Measurements from ENCODE around the gene KRTAP29-1. TPM values are rescaled to one million over a fixed set of nuclear protein-coding genes. Genes with fewer than 3 reads are reported as not detected.

The KRTAP29-1 gene
- polyA plus RNA-seq, 3 donors = not detected

DNA sequence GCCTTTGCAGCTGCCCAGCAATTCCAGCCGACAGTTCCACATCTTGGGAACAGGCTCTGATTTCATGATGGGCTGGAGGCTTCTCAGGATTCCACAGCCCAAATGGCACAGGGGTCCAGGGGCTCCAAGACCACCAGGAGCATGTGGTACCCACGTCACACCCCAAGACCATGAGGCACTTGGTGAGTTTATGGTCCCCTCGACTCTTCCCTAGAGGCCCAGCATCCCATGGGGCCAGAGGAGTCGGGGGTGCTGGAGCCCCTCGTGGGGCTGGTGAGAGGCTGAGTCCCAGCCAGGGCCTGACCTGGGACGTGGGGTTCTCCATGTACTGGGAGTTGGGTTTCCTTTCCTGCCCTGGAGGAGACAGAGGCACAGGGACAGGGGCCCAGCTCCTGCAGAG lies 23.0 kb upstream of the KRTAP29-1 start:
- Mint-ChIP-seq H3K27ac (no peak overlapping the region), H3K4me1 (peaks cover 10% of the 10 kb centered on the region), H3K27me3 (ENCODE audit: low read depth in 3 of 3) (peaks cover 0 to 4% (median 0%) of the 10 kb centered on the region in 3 donors), H3K9me3 (peaks cover 0 to 4% (median 3%) of the 10 kb centered on the region in 7 donors), H3K36me3 (no peaks in the 10 kb centered on the region), H3K4me3 (no peak overlapping the region)
- 94% methylated on average over 5 of the region's 6 CpGs for WGBS (ENCODE audit: insufficient coverage)
- Histone ChIP-seq H3K27ac (ENCODE audit: low read depth in 1 of 2, low read length in 2 of 2) (no peak overlapping the region), H2AFZ (ENCODE audit: insufficient read depth, low read depth, low read length, poor library complexity, severe bottlenecking) (no peak overlapping the region), H3K79me2 (ENCODE audit: insufficient read depth, low read length) (no peaks in the 10 kb centered on the region), H3K4me1 (ENCODE audit: control insufficient read depth in 1 of 2, insufficient read depth in 2 of 2, low read length in 2 of 2) (peaks cover 0 to 7% of the 10 kb centered on the region in 2 donors), H3K36me3 (replicated peaks in 1 of 2; ENCODE audit: control insufficient read depth in 1 of 2, insufficient read depth in 2 of 2, low read length in 2 of 2) (no peaks in the 10 kb centered on the region), H3K9me3 (replicated peaks in 1 of 2; ENCODE audit: control insufficient read depth in 1 of 2, insufficient read depth in 1 of 2, low read length in 2 of 2) (peaks cover 0 to 2% of the 10 kb centered on the region in 2 donors), H3K4me3 (replicated peaks in 1 of 3; ENCODE audit: low read depth in 2 of 3, low read length in 3 of 3) (no peak overlapping the region), H3K4me2 (replicated peaks; ENCODE audit: extremely low read depth, low read length, poor library complexity, severe bottlenecking) (no peak overlapping the region), H4K20me1 (ENCODE audit: insufficient read depth, low read length) (no peaks in the 10 kb centered on the region), H3K27me3 (ENCODE audit: control insufficient read depth in 2 of 2, insufficient read depth in 2 of 2, low read length in 2 of 2) (no peaks in the 10 kb centered on the region), H3K9ac (ENCODE audit: insufficient read depth, low read length, poor library complexity, severe bottlenecking) (no peak overlapping the region)
- no peak for DNase-seq
- TF ChIP-seq, protein P1, sequence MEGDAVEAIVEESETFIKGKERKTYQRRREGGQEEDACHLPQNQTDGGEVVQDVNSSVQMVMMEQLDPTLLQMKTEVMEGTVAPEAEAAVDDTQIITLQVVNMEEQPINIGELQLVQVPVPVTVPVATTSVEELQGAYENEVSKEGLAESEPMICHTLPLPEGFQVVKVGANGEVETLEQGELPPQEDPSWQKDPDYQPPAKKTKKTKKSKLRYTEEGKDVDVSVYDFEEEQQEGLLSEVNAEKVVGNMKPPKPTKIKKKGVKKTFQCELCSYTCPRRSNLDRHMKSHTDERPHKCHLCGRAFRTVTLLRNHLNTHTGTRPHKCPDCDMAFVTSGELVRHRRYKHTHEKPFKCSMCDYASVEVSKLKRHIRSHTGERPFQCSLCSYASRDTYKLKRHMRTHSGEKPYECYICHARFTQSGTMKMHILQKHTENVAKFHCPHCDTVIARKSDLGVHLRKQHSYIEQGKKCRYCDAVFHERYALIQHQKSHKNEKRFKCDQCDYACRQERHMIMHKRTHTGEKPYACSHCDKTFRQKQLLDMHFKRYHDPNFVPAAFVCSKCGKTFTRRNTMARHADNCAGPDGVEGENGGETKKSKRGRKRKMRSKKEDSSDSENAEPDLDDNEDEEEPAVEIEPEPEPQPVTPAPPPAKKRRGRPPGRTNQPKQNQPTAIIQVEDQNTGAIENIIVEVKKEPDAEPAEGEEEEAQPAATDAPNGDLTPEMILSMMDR (IDR thresholded peaks at IDR 0.05) = no peak
- intact Hi-C loops (cut with micrococcal nuclease) = loop anchor here in 1 of 2 donors (10.0 kb wide), 1 partner anchor 421 kb away; no protein-coding TSS in a partner anchor

DNA sequence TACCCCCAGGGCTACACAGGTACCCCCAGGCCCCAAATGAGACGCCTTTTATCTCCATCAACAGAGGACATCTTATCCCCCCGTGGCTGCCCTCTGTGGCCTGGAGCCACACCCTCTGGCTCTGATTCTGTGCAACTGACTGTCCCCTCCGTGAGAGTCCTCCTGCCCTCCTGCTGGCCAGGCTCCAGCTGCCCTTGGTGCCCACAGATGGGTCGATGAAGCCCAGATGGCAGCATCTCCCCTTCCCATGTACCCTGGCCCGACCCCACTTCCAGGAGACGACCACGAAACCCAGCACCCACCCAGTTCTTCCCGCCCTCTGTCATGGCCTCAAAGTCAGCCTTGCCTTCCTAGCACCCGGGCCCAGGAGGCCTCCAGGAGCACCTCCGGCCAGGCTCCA lies 22.5 kb upstream of the KRTAP29-1 start:
- Histone ChIP-seq H3K27me3 (ENCODE audit: control insufficient read depth in 2 of 2, insufficient read depth in 2 of 2, low read length in 2 of 2) (no peaks in the 10 kb centered on the region), H4K20me1 (ENCODE audit: insufficient read depth, low read length) (no peaks in the 10 kb centered on the region), H3K9ac (ENCODE audit: insufficient read depth, low read length, poor library complexity, severe bottlenecking) (no peak overlapping the region), H3K4me2 (replicated peaks; ENCODE audit: extremely low read depth, low read length, poor library complexity, severe bottlenecking) (no peak overlapping the region), H3K4me3 (replicated peaks in 1 of 3; ENCODE audit: low read depth in 2 of 3, low read length in 3 of 3) (no peak overlapping the region), H3K36me3 (replicated peaks in 1 of 2; ENCODE audit: control insufficient read depth in 1 of 2, insufficient read depth in 2 of 2, low read length in 2 of 2) (no peaks in the 10 kb centered on the region), H3K9me3 (replicated peaks in 1 of 2; ENCODE audit: control insufficient read depth in 1 of 2, insufficient read depth in 1 of 2, low read length in 2 of 2) (peaks cover 0 to 2% of the 10 kb centered on the region in 2 donors), H3K79me2 (ENCODE audit: insufficient read depth, low read length) (no peaks in the 10 kb centered on the region), H3K27ac (ENCODE audit: low read depth in 1 of 2, low read length in 2 of 2) (no peak overlapping the region), H3K4me1 (ENCODE audit: control insufficient read depth in 1 of 2, insufficient read depth in 2 of 2, low read length in 2 of 2) (peaks cover 0 to 7% of the 10 kb centered on the region in 2 donors), H2AFZ (ENCODE audit: insufficient read depth, low read depth, low read length, poor library complexity, severe bottlenecking) (no peak overlapping the region)
- WGBS (ENCODE audit: insufficient coverage) = 91% methylated on average over 8 of the region's 10 CpGs
- Mint-ChIP-seq H3K27me3 (ENCODE audit: low read depth in 3 of 3) (peaks cover 0 to 4% (median 0%) of the 10 kb centered on the region in 3 donors), H3K27ac (peak overlapping the region in 1 of 7 donors; percentile 57), H3K36me3 (no peaks in the 10 kb centered on the region), H3K4me3 (no peak overlapping the region), H3K9me3 (peaks cover 0 to 9% (median 4%) of the 10 kb centered on the region in 7 donors), H3K4me1 (peaks cover 10% of the 10 kb centered on the region)
- no peak for DNase-seq
- intact Hi-C loops (cut with micrococcal nuclease) = loop anchor here in 1 of 2 donors (10.0 kb wide), 1 partner anchor 420 kb away; no protein-coding TSS in a partner anchor
- TF ChIP-seq, protein P1 (IDR thresholded peaks at IDR 0.05) = no peak
